T-helper 2 cell treated with Interferon-gamma antibody and Interleukin-4, amounts not matched to agents 100 ng/mL and 5 ng/mL, for 36 hours (primary cell): ENCODE measurements around the gene PLA2G15. TPM values are rescaled to one million over a fixed set of nuclear protein-coding genes. Genes with fewer than 3 reads are reported as not detected.

Experiments
- intact Hi-C: fragments of 100-400 bp; cut with micrococcal nuclease; formaldehyde crosslinking; loops from one replicate; pipeline ENCODE4 v1.15.1; 2023
- total RNA-seq: library from RNA; stranded (reverse); gene quantifications from 2 replicates; pipeline ENCODE4 v1.2.3, GENCODE V29; 2022

PLA2G15 gene
- total RNA-seq, 1 donor from 2014 or later, result 9.4 TPM

DNA sequence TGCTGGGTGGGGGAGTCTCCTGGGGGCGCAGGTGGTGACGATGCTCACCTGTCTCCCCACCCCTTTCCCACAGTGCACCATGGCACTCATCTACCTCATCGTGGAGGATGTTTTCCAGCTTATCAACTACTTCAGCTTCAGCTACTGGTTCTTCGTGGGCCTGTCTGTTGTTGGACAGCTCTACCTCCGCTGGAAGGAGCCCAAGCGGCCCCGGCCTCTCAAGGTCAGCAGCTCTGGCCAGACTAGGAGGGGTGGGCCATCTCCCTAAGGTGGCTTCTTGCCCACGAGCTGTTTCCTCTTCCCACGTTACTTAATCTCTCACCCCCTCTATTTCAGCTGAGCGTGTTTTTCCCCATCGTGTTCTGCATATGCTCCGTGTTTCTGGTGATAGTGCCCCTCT is 51.1 kb downstream of the PLA2G15 start:
- intact Hi-C loops, result no loop called here

DNA sequence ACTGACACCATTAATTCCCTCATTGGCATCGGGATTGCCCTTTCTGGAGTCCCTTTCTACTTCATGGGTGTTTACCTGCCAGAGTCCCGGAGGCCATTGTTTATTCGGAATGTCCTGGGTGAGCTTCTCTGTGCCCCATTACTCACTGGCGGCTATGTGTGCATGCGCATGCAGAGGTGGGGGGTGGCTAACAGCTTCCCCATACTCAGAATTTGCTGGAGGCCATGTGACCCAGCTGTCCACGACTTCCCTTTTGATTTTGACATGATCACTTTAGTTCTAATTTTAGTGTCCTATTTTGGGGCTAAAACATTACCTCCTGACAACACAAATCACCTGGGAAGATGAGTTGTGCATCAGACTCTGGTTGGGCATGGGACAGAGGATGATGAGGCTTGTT is 51.5 kb downstream of the PLA2G15 start:
- intact Hi-C loops, result no loop called here

DNA sequence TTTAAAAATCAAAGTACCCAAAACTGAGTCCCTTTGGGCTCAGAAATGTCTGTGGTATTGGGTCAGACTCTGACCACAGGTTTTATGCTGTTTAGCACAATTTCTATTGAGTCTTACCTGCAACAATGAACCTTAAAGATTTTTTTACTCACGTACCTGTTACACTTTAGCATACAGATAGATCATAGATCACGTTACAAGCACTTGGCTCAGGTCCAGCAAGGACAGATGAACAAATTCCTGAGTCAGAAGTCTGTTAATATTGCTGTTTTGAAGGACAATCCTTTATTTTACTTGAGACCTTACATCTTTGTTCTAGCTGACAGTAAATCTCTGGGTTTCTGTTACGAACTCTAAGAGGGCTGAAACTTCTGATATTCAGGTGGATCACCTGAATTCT is 52.7 kb downstream of the PLA2G15 start:
- intact Hi-C loops, result no loop called here

DNA sequence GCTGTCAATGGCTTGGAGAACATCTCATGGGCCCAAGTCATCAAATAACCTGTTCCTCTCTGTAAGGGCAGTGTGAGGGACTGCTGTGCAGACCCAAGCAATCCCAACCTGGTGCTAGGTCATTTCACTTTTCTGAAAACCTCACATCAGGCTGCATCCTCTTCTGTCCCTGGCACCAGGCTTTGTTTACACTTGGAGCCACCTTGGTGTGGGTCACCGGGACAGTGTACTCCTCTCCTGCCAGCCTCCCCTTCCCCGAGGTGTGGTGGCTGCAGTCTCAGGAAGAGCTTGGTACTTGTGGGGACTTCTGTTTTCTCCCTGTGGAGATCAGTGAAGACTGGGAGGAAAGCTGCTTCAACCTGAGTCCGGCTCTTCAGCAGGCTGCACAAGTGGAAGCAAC is 53.1 kb downstream of the PLA2G15 start:
- intact Hi-C loops, result no loop called here

DNA sequence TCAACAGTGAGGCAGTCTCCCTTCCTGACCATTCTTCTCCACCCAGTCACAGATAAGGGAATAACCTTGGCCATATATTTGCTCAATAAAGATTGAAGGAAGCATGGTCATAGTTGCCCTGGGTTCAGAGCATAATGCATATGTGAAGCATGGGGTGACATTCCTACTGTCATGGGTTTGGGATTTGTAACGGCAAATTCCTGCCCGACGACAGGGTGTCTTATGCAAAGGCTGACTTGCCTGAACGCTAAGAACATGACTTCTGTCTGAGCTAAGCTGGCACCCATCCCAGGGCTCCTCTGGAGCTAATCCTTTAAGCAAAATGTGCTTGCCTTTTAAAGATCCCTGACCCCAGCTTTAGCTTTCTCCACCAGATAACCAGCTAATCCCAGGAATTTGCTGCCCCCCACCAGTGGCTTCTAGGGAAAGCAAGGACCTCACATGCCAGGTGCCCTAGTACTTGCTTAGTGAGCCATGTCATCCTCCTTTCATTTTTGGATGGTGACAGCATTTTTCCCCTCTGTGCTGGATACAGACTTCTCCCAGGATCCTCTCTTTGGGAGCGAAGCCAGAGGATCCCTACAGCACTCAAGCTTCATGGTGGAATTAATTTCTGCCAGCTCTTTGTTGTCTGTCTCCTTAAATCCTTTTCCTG is 53.9 kb downstream of the PLA2G15 start:
- intact Hi-C loops, result no loop called here

DNA sequence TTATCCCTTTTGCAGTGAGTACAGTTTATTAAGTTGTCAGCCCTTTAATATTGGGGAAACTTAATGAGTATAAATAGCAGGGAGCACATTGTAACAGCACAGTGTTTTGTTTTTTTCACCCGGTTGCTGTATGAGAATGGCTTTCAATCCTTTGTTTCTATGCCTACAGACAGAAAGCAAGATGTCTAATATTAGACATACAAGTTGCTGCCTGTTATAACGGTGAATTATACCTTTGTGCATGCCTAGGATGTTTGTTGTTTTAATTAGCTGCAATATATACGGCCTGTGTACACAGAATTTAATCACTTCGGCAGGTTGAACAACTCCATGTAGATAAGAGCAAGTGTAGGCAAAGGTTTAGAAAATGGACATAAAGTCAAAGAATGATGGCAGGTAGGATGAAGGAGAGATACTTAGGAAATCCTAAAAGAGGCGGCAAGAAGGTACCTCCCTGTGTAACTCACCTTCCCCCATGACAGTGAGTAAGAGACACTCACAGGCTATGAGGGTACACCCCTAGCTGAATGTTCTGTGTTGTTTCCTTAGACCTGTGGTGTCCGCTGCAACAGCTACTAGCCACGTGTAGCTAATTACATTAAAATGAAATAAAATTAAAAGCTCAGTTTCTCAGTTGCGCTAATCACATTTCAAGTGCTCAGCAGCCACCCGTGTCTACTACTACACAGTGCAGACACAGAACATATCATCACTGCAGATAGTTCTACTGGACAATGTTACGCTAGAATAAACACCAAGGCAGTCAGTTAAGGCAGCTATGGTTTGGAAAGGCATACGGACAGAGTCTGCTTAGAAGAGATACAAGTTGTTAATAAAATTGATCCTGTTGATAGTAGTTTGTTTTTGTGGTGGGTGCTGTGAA is 54.6 kb downstream of the PLA2G15 start:
- intact Hi-C loops, result no loop called here

DNA sequence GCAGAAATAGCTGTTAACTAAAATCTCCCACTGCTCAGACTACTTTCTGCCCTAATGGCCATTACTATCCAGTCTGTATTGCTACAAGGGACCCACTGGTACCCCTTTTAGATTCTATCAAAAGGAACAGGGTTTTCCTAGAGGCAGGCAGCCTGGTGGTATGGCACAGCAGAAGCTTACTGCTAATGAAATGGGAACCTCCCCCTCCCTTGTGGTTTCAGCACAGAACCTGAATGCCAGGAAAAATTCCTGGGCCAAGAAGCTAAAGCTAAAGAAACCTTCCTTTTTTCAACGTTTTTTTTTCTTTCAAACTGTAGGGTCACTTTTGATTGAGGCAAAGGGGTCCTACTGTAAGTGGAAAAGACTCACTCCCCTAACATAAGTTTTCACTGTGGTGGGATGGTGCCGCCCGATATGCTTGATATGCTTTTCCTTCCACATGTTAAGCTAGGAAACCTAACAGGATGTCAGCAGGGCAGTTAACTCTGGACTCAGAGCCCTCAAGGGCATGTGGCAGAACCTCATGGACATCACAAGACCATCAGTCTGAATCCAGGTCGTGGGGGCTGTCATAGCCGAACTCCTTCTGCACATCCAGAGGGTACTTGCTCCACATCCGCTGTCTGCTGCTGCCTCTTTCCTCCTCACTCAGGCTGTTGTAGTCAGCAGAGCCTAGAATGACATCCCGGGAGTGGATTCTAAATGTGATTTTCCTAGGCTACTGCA is 55.7 kb downstream of the PLA2G15 start:
- intact Hi-C loops, result no loop called here

DNA sequence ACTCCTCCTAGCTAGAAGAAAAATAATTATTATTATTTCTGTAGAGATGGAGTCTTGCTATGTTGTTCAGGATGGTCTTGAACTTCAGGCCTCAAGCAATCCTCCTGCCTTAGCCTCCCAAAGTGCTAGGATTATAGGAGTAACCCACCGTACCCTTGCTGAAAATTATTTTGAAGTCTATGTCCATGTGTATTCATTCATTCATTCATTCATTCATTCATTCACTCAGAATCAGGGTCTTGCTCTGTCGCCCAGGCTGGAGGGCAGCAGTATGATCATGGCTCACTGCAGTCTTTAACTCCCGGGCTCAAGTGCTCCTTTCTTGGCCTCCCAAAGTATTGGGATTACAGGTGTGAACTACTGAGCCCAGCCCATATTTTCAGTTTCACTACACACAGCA is 61.5 kb downstream of the PLA2G15 start:
- intact Hi-C loops, result no loop called here

DNA sequence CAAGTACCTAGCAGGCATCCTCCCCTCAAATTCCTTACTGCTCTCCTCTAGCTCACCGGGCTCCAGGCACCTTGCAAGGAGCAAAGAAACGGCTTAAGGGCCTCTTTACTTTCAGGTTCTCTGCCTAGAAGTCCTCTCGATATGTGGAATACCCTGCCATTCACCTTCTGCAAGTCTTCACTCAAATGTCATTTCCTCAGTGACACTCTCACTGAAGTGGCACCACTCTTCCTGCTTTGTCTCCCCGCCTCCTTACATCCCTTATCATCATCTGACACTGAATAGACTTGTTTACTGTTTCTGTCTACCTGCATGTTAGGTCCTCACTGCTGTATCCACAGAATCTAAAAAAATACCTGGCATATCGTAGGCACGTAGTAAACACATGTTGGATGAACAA is 64.6 kb downstream of the PLA2G15 start:
- intact Hi-C loops, result loop anchor here (1.0 to 5.0 kb wide), 5 partner anchors 20 to 225 kb away; partner anchors contain the start of genes NFATC3, PLA2G15 and SLC7A6

DNA sequence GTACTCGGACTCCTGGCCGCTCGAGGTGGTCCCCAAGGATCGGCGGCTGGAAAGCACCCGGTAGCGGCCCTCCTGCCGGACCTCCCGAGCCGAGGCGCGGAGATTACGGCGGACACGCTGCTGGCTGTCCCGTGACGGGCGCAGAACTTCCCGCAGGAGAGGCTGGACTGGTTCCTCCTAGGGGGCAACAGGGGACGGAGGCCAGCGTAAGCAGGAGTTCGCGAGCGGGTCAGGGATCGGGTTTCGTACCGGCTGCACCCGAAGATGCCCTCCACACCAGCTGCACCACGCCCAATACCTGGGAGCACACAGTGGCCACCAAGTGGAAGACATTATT is 65.2 kb downstream of the PLA2G15 start:
- intact Hi-C loops, result loop anchor here (1.0 to 5.0 kb wide), 5 partner anchors 21 to 226 kb away; partner anchors contain the start of genes NFATC3, PLA2G15 and SLC7A6

Other genes with a start within 250 kb of the PLA2G15 start
- 14.8 and 16.8 TPM in 2 replicates for gene DPEP2, start 245.9 kb upstream of the PLA2G15 start, total RNA-seq
- not detected in 2 replicates for gene DPEP2NB, start 229.5 kb upstream of the PLA2G15 start, total RNA-seq
- gene DDX28, start 222.1 kb upstream of the PLA2G15 start, total RNA-seq, result 14.5 and 16.5 TPM in 2 replicates
- 23.8 and 25.0 TPM in 2 replicates for gene DUS2, start 222.1 kb upstream of the PLA2G15 start, total RNA-seq
- 203 and 205 TPM in 2 replicates for gene NFATC3, start 160.0 kb upstream of the PLA2G15 start, total RNA-seq
- gene ESRP2, start 9.2 kb upstream of the PLA2G15 start, total RNA-seq, result 0.07 TPM in 1 of 2 replicates, not detected in the other
- 74.8 and 79.1 TPM in 2 replicates for gene SLC7A6, start 19.2 kb downstream of the PLA2G15 start, total RNA-seq
- 27.4 and 33.4 TPM in 2 replicates for gene SLC7A6OS, start 65.6 kb downstream of the PLA2G15 start, total RNA-seq
- 65.4 and 67.7 TPM in 2 replicates for gene PRMT7, start 65.6 kb downstream of the PLA2G15 start, total RNA-seq
- 3.0 and 4.3 TPM in 2 replicates for gene SMPD3, start 203.1 kb downstream of the PLA2G15 start, total RNA-seq